HepG2 (cell line): ENCODE data around the gene LHX3. TPM values are rescaled to one million over a fixed set of nuclear protein-coding genes. Genes with fewer than 3 reads are reported as not detected.

Experiments used
- ATAC-seq: fragments of 200-7000 bp; cut with Tn5 transposase; 3 replicates; pipeline ENCODE4 v1.9.1; 2020; ENCODE audit warnings: mild to moderate bottlenecking, moderate library complexity
- BruUV-seq: library from RNA; stranded (reverse); fragments of 400-500 nt; replicated peaks from 2 replicates; lab custom pipeline; 2021; lab: Mats Ljungman, UMichigan
- CTCF ChIA-PET: fragments of 300-600 bp; formaldehyde crosslinking; extraction: SDS; loops from one replicate; lab custom pipeline; 2021; ENCODE audit warnings: low total read pairs, inconsistent platforms, low intra/inter-chr PET ratio; lab: Yijun Ruan, JAX
- POLR2A ChIA-PET: fragments of 350-600 bp; sonication (Branson Sonifier 250); formaldehyde crosslinking; loops from one replicate; lab custom pipeline; 2020; ENCODE audit warnings: antibody characterized with exemption, inconsistent platforms; lab: Yijun Ruan, JAX
- DNase-seq: peaks from one replicate; pipeline ENCODE4 v3.0.0-alpha.2; 2015; ENCODE audit warnings: low spot score
- FAIRE-seq: peaks from 3 replicates; lab custom pipeline; 2011; peaks lifted over from hg19 to GRCh38; lab: Jason Lieb, UNC
- H2AFZ ChIP-seq: one replicate; pipeline ENCODE4 v1.6.1; 2011; ENCODE audit warnings: low read length, inconsistent platforms
- H3K27ac ChIP-seq: fragments of 300-600 bp; 3 replicates; pipeline ENCODE4 v1.8.0; 2011; ENCODE audit warnings: mixed run types, mild to moderate bottlenecking, mixed read lengths, low read length, inconsistent platforms; ENCODE audit not compliant: insufficient read depth; ENCODE audit errors: extremely low read length
- H3K27me3 ChIP-seq, 2 experiments: fragments of 200-600 bp in 1 of 2; 2 replicates in 1 of 2; 3 replicates in 1 of 2; pipeline versions ENCODE4 v1.6.0 to v1.8.0; 2011; ENCODE audit warnings: low read length in 2 of 2, mild to moderate bottlenecking in 2 of 2, moderate library complexity in 2 of 2, inconsistent platforms in 1 of 2; ENCODE audit not compliant: insufficient read depth in 2 of 2, control insufficient read depth in 1 of 2
- H3K36me3 ChIP-seq, 2 experiments: fragments of 200-600 bp in 1 of 2; replicated peaks in 1 of 2; 2 replicates in 1 of 2; 3 replicates in 1 of 2; pipeline versions ENCODE4 v1.5.1 to v1.8.0; 2011; ENCODE audit warnings: low read length in 2 of 2, inconsistent platforms in 1 of 2; ENCODE audit not compliant: insufficient read depth in 2 of 2, control insufficient read depth in 1 of 2
- H3K4me1 ChIP-seq: 2 replicates; pipeline ENCODE4 v1.5.1; 2012; ENCODE audit warnings: low read length, inconsistent platforms; ENCODE audit not compliant: insufficient read depth
- H3K4me2 ChIP-seq: 2 replicates; pipeline ENCODE4 v1.6.0; 2011; ENCODE audit warnings: low read depth, low read length, inconsistent platforms
- H3K4me3 ChIP-seq, 3 experiments: fragments of 200-600 bp in 1 of 3; sonication (generic), shearing (Covaris generic) in 1 of 3; replicated peaks in 1 of 3; 2 replicates each; pipeline ENCODE4 v1.5.1; 2011 to 2016; ENCODE audit warnings: low read length in 3 of 3, inconsistent platforms in 2 of 3, low read depth in 2 of 3, mild to moderate bottlenecking in 2 of 3, control low read depth in 1 of 3, mixed read lengths in 1 of 3; ENCODE audit not compliant: insufficient read depth in 1 of 3
- H3K79me2 ChIP-seq: one replicate; pipeline ENCODE4 v1.6.1; 2011; ENCODE audit warnings: low read length, inconsistent platforms; ENCODE audit not compliant: insufficient read depth
- H3K9ac ChIP-seq: 2 replicates; pipeline ENCODE4 v1.6.0; 2011; ENCODE audit warnings: mild to moderate bottlenecking, low read depth, low read length, inconsistent platforms; ENCODE audit not compliant: insufficient read depth
- H3K9me3 ChIP-seq: 2 replicates; pipeline ENCODE4 v1.5.1; 2012; ENCODE audit warnings: mild to moderate bottlenecking, low read length
- H4K20me1 ChIP-seq: 2 replicates; pipeline ENCODE4 v1.6.0; 2011; ENCODE audit warnings: inconsistent platforms, mild to moderate bottlenecking, low read length, moderate library complexity; ENCODE audit not compliant: insufficient read depth
- ATM ChIP-seq: fragments of 450-650 bp; IDR thresholded peaks from 2 replicates; pipeline ENCODE4 v1.7.1; 2017; ENCODE audit warnings: mild to moderate bottlenecking, borderline replicate concordance
- CBFB ChIP-seq: sonication (generic); formaldehyde crosslinking; IDR thresholded peaks from 2 replicates; pipeline ENCODE4 v1.4.0; 2020; ENCODE audit warnings: missing genetic modification reagents
- CBX5 ChIP-seq: sonication (generic); formaldehyde crosslinking; IDR thresholded peaks from 2 replicates; pipeline ENCODE4 v1.4.0; 2020; ENCODE audit warnings: missing genetic modification reagents, borderline replicate concordance
- IKZF4 ChIP-seq: sonication (generic); formaldehyde crosslinking; IDR thresholded peaks from 2 replicates; pipeline ENCODE4 v1.5.1; 2020; ENCODE audit warnings: borderline replicate concordance, mild to moderate bottlenecking, low read depth, missing genetic modification reagents; ENCODE audit errors: not compliant biosample characterization
- KDM5A ChIP-seq: fragments of 200-600 bp; sonication (generic); IDR thresholded peaks from 2 replicates; pipeline ENCODE4 v1.7.0; 2018; ENCODE audit warnings: antibody characterized with exemption, mild to moderate bottlenecking, low read length, borderline replicate concordance
- MAFF ChIP-seq: IDR thresholded peaks from 2 replicates; pipeline ENCODE4 v1.6.1; 2011; ENCODE audit warnings: low read depth, low read length, improper control_type of control experiment
- SKI ChIP-seq: fragments of 450-650 bp; IDR thresholded peaks from one replicate; pipeline ENCODE4 v1.6.1; 2018; ENCODE audit warnings: mild to moderate bottlenecking; ENCODE audit not compliant: partially characterized antibody
- TCF7L2 ChIP-seq: IDR thresholded peaks from 2 replicates; pipeline ENCODE4 v1.6.1; 2011; ENCODE audit warnings: mild to moderate bottlenecking, low read depth, low read length, moderate library complexity
- XRCC5 ChIP-seq: fragments of 200-400 bp; formaldehyde crosslinking; optimal IDR thresholded peaks from 2 replicates; pipeline ENCODE3; 2017; ENCODE audit warnings: mild to moderate bottlenecking, low read length
- ZNF879 ChIP-seq: sonication (generic); formaldehyde crosslinking; IDR thresholded peaks from 2 replicates; pipeline ENCODE4 v1.8.1; 2023; ENCODE audit warnings: missing genetic modification reagents
- ZSCAN30 ChIP-seq: sonication (generic); formaldehyde crosslinking; IDR thresholded peaks from 2 replicates; pipeline ENCODE4 v1.5.0; 2020; ENCODE audit warnings: mild to moderate bottlenecking, missing genetic modification reagents
- WGBS: methylation state at CpG from one replicate; pipeline ENCODE4 v1.1.6; 2017; ENCODE audit warnings: low lambda C conversion rate; 5-methylcytosine and 5-hydroxymethylcytosine counted together
- in situ Hi-C: cut with HindIII; loops from 2 replicates; pipeline ENCODE4 v1.10.0; 2017; ENCODE audit warnings: low pct_unique_long_range_greater_than_20kb; ENCODE audit not compliant: extremely low pct_ligation_motif_present
- intact Hi-C: fragments of 100-400 bp; cut with micrococcal nuclease; formaldehyde crosslinking; loops from one replicate; pipeline ENCODE4 v1.10.0; 2022; ENCODE audit not compliant: unreplicated experiment
- polyA plus RNA-seq, 8 experiments: library from polyadenylated mRNA; depleted of rRNA in 3 of 8; stranded (reverse) in 7 of 8; unstranded in 1 of 8; fragments of >200 nt; fragmentation: Illumina TruSeq in 4 of 8; extraction: Trizol in 4 of 8; gene quantifications; 2 replicates each; pipeline versions ENCODE4 v1.2.1 to v1.2.3, GENCODE V29; 2011 to 2016; ENCODE audit warnings: low read depth in 4 of 8, missing spikeins in 1 of 8, mixed read lengths in 1 of 8; ENCODE audit not compliant: insufficient read depth in 1 of 8
- total RNA-seq, 5 experiments: library from RNA; depleted of rRNA; stranded (reverse); fragments of >200 nt; fragmentation: Illumina TruSeq; extraction: Trizol; gene quantifications; 2 replicates each; pipeline ENCODE4 v1.2.3, GENCODE V29; 2016; ENCODE audit warnings: low read depth in 1 of 5
- TF ChIP-seq, protein P1 (sequence below): sonication (generic); formaldehyde crosslinking; IDR thresholded peaks from 2 replicates; pipeline ENCODE4 v1.4.0; 2020; ENCODE audit warnings: missing genetic modification reagents, low read depth, mild to moderate bottlenecking, borderline replicate concordance
- TF ChIP-seq, protein P2 (sequence below): sonication (generic); formaldehyde crosslinking; IDR thresholded peaks from 2 replicates; pipeline ENCODE4 v1.9.0; 2021; ENCODE audit warnings: missing genetic modification reagents, mild to moderate bottlenecking, borderline replicate concordance

The LHX3 gene
- total and polyA plus RNA-seq, 2 of the 13 experiments (the other 11 are each of a cell fraction or from before 2014, with no cell fraction given), result not detected

DNA sequence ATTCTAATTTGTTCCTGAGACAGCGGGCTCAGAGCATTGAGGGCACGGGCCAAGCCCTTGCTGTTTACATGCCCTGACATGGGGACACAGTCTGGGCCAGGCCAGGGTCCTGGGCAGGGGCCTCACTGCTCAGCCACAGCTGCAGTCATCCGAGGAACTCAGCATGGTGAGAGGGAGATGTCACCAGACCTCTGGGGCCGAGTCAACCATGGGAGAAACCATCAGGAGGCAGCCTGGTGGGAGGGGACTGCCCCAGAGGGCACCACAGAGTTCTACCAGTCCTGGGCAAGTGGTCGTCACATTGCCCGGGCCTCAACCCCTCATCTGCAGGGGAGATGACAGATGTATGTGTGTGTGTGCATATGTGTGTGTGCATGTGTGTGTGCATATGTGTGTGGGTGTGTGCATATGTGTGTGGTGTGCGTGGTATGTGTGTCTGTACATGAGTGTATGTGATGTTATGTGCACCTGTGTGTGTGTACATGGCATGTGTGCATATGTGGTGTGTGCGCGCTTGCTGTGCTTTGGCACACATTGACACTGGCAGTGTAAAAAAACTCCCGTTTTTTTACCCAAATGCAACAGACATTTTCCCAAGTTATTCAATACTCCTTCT lies 43.8 kb downstream of the LHX3 start:
- no TSS peak for BruUV-seq
- H2AFZ ChIP-seq, result no peak overlapping the region
- FAIRE-seq, result no peak
- in situ Hi-C loops, result no loop called here
- H3K4me1 ChIP-seq, result no peaks in the 10 kb centered on the region
- TF ChIP-seq ZNF879, result no peak
- TF ChIP-seq MAFF, result no peak
- TF ChIP-seq ATM, result no peak
- TF ChIP-seq, protein P1, sequence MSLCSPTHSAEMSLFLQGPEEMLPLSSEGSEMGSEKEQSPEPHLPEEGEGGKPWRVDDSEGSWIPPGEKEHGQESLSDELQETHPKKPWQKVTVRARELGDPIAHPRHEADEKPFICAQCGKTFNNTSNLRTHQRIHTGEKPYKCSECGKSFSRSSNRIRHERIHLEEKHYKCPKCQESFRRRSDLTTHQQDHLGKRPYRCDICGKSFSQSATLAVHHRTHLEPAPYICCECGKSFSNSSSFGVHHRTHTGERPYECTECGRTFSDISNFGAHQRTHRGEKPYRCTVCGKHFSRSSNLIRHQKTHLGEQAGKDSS (CRISPR knock-in tag), result no peak
- TF ChIP-seq IKZF4 (CRISPR knock-in tag), result no peak
- TF ChIP-seq ZSCAN30 (CRISPR knock-in tag), result no peak
- TF ChIP-seq TCF7L2, result no peak
- no peak for TF ChIP-seq KDM5A
- TF ChIP-seq CBX5, result no peak
- TF ChIP-seq SKI, result no peak
- TF ChIP-seq, protein P2, sequence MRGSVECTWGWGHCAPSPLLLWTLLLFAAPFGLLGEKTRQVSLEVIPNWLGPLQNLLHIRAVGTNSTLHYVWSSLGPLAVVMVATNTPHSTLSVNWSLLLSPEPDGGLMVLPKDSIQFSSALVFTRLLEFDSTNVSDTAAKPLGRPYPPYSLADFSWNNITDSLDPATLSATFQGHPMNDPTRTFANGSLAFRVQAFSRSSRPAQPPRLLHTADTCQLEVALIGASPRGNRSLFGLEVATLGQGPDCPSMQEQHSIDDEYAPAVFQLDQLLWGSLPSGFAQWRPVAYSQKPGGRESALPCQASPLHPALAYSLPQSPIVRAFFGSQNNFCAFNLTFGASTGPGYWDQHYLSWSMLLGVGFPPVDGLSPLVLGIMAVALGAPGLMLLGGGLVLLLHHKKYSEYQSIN (CRISPR knock-in tag), result no peak
- TF ChIP-seq CBFB (CRISPR knock-in tag), result no peak
- no peak for TF ChIP-seq XRCC5
- POLR2A ChIA-PET, result interaction anchor here (1.1 kb wide), 1 partner anchor 8 kb away, joined by 3 read pairs; no protein-coding TSS in a partner anchor
- CTCF ChIA-PET, result no interaction called here
- no peak overlapping the region for H3K4me2 ChIP-seq
- peaks cover 6 to 41% of the 10 kb centered on the region in 2 experiments; a peak in 4 of 5 replicates for H3K27me3 ChIP-seq
- DNase-seq, result no peak
- no peaks in the 10 kb centered on the region for H3K79me2 ChIP-seq
- intact Hi-C loops, result no loop called here
- H3K27ac ChIP-seq, result no peak overlapping the region
- H3K9me3 ChIP-seq, result no peaks in the 10 kb centered on the region
- no peaks in the 10 kb centered on the region for H3K36me3 ChIP-seq
- no peak for ATAC-seq
- no peaks in the 10 kb centered on the region for H4K20me1 ChIP-seq
- no peak overlapping the region for H3K4me3 ChIP-seq
- H3K9ac ChIP-seq, result no peak overlapping the region
- 41% methylated on average over 8 of the region's 10 CpGs for WGBS
